Measurements from ENCODE around the gene AHNAK2.

The AHNAK2 gene

DNA sequence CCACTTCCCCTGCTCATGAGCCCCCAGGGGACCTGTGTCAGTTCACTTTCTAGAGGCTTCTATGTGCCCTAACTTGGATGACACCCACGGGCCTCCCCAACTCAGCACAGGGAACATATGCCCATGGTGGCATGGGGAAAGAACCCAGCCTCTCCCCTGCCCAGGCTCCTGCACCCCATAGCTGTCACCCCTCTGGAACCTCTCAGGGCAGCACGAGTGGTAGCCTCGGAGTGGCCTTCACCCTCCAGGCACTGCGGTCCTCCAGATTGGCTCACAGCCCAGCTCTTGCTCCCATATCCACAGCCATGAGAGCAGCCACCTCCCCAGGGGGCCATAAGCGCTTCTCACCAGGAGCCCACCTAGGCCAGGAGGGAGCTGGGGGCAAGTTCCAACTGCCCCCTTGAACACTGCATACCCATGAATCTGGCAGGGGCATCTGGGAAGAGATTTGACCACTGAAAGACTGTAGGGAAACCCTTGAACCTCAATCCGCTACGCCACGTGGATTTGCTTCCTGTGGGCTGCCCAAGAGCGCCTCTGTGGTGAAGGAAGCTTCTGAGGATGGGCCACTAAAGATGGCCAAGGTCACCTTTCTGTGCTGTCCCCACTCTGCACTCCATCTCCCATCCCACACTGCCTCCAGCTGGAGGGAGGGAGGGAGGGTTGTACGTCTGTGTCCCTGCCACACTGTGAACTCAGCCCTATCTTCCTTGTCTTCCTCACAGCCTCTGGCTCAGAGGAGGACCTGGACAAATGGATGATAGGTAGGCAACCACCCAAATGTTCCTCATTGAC is 41.6 kb downstream of the AHNAK2 start:
- DNase-seq, result no peak

DNA sequence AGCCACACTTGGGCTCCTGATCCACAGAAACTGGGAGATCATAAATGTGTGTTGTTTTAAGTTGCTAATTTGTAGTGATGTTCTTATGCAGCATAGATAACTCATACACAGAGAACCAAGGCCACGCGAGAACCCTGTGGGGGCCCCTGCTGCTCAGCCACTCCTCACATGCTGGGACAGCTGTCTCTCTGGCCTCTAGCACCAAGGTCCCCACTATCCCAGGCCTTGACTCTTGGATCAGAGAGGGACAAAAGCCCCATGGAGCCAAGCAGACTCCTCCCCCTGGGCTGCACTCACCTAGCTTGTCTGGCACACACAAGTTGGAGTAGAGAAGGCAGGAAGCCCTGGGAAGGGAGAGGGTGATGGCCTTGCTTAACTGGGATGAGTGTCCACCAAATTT is 42.2 kb downstream of the AHNAK2 start:
- no peak for DNase-seq

DNA sequence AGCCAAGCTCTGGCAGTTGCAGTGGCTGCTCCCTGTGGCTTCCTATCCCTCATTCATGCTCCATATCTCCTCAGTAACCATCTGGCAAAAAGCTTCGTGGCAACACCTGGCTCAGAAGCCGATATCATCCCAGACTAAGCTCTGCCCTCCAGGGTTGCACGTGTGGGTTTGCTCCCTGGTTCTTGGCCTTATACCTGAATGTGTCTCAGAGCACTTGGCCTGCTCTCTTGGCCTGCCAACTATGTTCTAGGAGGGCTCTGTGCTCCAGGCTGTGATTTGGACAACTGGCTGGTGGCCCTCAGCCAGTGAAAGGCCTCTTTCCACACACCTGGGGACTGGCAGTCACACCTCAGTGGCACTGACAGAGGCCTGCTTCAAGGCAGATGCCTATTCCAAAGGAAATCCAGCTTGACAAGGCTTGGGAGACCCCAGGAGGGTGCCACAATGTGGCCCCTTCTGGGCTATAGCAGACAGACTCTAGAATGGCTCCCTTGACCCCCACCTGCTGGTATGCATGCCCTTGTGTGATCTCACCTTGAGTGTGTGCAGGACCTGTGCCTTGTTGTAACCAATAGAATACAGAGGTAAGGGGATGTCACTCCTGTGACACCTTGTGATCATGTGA is 43.0 kb downstream of the AHNAK2 start:
- no peak for DNase-seq

DNA sequence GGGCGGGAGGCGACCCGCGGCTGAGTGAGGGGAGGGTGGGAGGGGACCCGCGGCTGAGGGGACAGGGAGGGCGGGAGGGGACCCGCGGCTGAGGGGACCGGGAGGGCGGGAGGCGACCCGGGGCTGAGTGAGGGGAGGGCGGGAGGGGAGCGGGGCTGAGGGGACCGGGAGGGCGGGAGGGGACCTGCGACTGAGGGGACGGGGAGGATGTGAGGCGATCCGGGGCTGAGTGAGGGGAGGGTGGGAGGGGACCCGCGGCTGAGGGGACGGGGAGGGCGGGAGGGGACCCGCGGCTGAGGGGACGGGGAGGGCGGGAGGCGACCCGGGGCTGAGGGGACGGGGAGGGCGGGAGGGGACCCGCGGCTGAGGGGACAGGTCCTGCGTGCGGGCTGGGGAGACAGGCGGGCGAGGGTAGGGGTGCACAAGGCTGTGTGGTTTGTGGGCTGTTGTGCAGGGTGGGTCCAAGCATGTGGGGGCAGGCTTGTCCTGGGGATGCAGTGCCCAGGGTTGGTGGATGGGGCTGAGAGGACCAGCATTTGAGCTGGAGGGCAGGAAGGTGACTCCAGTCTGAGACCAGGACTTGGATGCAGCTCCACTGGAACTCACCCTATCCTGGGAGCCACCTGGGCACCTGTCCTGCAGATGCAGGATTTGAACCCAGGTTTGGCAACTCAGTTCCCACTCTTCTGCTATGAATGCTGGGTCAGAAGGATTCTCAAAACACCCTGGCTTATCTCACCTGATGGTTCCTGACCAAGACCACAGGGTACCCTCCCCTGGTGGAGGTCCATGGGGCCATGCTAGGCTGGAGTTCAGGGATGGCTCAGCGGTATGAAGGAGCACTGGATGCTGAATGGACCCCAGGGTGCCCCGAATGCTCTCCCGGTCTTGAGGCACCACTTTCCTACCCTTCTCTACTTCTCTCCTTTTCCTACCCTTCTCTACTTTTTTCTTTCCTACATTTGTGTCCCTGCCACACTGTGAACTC is 44.1 kb downstream of the AHNAK2 start:
- no peak for DNase-seq

DNA sequence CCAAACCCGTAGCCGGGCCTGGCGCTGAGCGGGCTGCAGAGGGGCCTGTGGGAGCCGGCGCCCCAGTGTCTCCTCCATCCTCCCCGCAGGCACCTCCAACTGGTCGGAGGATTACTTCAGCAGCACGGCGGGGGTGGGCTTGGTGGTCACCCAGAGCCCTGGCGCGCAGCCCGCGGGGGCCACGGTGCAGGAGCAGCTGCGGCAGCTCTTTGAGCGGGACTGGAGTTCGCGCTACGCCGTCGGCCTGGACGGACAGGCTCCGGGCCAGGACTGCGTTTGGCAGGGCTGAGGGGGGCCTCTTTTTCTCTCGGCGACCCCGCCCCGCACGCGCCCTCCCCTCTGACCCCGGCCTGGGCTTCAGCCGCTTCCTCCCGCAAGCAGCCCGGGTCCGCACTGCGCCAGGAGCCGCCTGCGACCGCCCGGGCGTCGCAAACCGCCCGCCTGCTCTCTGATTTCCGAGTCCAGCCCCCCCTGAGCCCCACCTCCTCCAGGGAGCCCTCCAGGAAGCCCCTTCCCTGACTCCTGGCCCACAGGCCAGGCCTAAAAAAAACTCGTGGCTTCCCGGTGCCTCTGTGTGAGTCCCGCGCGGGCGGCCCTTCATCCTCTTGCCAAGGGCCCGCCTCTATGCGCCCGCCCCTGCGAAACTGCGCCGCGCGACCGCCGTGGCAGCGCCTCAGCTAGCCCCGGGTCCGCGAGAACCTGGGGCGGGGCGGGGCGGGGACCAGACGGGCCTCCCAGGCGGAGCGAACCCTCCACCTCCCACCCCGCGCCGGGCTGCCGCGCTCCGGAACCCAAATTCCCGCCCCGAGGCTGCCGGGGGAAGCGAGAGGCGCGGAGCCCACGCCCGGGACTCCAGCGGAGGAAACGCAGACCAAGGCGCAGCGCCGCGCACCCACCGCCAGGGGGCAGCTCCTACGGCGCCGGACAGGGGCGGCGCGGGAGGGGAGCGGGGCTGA is 45.2 kb downstream of the AHNAK2 start:
- peak; percentile 76 for DNase-seq

DNA sequence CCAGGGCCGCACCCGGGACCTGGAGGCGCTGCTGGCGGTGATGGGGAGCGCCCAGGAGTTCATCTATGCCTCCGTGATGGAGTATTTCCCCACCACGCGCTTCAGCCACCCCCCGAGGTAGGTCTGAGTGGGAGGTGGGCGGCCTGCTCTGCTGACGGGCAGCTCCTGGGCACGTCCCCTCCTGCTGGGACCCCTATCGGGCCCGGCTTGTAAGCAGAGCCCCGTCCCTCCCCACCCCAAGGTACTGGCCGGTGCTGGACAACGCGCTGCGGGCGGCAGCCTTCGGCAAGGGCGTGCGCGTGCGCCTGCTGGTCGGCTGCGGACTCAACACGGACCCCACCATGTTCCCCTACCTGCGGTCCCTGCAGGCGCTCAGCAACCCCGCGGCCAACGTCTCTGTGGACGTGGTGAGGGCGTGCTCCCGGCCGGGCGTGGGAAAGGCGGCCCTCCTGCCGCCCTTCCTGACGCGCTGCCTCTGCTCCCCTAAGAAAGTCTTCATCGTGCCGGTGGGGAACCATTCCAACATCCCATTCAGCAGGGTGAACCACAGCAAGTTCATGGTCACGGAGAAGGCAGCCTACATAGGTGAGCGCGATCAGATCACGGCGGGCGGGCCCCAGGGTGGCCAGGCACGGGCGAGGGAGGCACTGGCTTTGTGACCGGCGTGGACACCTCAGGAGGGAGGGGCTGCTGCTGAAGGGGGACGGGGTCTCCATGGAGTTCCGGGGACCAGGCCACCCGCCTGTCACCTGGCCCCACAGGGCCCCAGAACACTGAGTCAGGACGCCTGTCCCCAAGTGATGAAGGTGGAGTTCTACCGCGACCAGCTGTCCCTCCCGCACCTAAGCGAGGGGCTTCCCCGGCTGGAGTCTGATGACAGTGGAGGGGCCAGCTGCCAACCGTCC is 46.2 kb downstream of the AHNAK2 start:
- DNase-seq, result no peak

DNA sequence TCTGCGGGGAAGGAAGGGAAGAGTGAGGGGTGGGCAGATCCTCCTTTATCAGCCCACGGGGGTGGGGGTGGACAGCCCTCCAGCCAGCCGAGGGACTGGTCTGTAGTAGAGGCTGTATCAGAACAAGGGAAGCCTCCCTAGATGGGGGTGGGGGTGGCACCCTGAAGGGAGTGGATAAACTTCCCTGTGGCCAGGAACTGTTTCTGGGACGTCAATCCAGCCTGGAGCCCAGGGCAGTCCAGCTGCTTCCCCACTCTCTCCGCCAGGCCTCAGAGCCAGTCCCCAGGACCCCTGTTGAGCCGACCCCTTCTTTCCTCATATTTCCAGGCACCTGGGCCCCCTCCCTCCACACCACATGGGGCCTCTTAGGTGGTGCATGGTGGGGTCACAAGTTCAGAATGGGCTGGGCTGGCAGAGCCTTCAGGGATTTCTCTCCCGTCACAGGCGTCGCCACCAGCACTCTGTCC is 46.8 kb downstream of the AHNAK2 start:
- DNase-seq, result no peak

DNA sequence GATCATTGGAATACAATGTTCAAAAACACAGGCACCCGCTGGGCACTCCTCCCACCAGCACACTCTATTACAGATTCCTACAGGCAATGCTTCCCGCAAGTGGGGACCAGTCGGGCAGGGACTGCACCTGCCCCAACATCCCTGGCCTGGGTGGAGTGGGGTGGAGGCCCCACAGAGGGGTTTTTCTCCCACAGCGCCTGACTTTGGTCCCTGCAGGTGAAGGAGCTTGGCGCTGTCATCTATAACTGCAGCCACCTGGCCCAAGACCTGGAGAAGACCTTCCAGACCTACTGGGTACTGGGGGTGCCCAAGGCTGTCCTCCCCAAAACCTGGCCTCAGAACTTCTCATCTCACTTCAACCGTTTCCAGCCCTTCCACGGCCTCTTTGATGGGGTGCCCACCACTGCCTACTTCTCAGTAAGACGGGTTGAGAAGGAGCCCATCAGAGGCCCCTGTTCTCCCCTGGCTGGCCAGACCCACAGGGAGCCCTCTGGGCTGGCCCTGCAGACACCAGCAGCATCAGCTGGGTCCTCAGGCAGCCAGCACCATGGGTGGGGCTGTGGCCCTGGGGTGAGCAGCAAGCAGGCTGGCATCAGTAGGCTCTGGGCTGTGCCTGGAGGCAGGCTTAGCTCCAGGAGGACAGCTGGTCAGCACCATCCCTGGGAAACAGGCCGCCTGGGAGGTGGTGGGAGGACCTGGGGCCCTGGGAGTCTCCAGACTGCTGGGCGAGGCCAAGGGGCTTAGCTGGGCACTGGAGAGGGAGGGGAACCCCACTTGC is 47.5 kb downstream of the AHNAK2 start:
- no peak for DNase-seq

DNA sequence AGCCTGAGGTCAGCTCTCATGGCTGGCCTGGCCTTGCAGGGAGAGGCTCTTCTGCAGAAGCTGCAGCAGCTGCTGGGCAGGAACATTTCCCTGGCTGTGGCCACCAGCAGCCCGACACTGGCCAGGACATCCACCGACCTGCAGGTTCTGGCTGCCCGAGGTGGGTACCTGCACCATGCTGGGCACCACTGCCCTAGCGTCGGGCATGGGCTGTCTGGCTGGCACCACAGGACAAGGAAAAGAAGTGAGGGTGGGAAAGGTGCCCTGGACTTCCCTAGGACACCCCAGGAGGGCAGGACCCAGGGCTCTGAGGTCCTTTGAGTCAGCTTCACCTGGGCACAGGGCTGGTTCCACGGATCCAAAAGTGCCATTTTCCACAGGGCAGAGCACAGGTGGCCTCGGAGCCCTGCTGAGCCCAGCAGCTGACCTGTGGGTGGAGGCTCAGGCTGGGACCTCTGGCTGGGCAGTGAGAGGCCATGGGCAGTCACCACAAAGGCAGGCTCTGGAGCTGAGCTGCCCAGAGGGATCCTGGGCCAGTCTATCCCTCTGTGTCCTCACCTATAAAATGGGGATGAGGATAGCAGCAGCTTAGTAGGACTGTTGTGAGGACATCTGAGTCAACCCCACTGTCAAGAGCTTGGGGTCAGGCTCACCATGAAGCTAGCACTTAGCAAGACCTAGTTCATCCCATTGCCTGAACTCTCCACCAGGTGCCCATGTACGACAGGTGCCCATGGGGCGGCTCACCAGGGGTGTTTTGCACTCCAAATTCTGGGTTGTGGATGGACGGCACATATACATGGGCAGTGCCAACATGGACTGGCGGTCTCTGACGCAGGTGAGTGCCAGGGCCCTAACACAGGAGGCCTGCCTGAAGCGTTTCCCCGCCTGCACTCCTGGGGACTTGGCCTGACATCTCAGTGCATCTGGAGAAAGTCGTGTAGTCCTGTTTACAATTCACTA is 48.6 kb downstream of the AHNAK2 start:
- DNase-seq, result no peak

DNA sequence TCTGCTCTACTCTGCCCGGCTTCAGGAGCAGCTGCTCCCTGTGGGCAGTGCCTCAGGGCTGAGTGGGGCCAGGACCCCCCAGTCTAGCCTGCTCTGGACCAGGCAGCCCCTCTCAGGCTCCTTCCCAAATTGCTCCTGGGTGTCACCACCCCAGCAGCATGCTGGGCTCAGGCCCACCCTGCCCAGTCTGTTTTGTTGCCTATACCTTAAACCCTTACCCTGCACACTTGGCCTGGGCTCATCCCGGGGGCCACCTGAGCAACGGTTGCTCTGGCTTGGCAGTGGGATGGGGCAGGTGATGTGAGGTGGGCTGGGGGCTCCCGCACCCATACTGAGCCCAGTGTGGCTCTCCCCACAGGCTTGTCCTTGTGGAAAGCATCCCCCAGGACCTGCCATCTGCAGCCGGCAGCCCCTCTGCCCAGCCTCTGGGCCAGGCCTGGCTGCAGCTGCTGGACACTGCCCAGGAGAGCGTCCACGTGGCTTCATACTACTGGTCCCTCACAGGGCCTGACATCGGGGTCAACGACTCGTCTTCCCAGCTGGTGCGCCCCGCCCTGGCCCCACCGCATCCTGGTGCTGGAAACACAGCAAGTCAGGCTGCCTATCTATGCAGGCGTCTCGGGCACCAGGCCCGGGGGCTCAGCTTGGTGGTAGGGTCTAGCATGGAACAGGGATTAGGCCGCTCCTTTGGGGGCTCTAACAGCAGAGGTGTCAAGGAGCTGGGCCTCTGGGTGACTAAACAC is 49.6 kb downstream of the AHNAK2 start:
- no peak for DNase-seq

DNA sequence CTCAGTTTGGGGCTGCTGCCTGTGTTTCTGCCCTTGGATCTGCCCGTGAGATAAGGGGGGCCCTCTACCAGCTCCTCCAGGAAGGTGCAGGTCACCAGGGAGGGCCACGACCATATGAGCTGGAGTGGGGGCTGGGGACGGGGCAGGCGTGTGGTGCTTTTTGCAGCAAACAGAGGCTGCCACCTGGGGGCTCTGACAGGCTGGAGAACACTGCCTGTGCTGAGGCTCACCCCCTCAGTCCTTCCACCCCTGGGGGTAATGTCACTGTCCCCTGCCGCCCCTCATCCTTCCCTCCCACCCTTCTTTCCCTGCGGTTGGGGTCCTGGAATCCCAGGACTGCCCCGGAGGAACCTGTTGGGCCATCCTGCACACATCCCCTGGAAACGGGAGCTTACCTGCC is 50.3 kb downstream of the AHNAK2 start:
- DNase-seq, result no peak

DNA sequence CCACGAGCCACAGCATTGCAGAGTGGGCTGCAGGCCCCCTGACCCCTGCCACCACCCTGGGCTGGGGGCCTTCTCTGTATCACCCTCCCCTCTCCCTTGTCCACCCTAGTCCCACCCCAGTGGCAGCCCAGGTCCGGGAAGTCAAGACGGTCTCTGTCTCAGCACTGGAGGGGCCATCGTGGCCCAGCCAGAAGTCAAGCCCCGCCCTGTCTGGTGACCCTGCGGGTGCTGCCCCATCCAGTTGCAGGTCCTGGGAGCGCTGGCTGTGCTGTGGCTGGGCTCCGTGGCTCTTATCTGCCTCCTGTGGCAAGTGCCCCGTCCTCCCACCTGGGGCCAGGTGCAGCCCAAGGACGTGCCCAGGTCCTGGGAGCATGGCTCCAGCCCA is 50.8 kb downstream of the AHNAK2 start:
- no peak for DNase-seq

DNA sequence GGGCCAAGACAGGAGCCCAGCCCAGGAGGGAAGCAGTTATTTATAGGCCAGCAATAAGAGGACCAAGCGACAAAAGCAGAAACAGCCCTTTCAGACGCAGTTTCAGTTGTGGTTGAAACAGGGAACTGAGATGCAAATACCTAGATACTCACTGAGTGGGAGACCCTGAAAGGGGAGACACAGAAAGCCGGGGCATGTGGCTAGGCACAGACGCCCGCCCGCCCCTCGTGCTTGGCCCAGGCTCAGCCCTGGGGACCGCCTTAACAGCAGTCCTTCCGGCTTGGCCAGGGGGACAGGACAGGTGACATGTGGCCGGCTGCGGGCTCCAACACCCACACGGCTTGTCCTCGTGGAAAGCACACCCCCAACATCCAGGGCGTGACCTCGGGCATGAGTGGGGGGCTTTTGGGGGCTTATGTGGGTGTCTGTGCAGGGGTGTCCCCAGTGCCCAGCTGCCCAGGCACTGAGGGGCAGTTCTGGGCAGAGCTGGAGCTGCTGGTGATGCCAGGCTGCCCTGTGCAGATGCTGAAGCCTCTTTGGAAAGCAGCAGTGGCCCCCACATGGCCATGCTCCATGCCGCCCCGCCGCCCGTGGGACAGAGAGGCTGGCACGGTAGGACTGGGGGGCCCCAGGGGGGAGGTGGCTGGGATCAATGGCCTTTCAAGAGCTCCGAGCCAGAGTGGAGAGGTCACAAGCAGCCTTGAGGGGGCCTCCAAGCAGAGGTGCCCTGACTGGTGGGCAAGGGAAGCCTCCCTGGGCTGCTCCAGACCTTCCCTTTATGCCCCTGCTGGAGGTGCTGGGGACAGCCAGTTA is 51.3 kb downstream of the AHNAK2 start:
- no peak for DNase-seq

DNA sequence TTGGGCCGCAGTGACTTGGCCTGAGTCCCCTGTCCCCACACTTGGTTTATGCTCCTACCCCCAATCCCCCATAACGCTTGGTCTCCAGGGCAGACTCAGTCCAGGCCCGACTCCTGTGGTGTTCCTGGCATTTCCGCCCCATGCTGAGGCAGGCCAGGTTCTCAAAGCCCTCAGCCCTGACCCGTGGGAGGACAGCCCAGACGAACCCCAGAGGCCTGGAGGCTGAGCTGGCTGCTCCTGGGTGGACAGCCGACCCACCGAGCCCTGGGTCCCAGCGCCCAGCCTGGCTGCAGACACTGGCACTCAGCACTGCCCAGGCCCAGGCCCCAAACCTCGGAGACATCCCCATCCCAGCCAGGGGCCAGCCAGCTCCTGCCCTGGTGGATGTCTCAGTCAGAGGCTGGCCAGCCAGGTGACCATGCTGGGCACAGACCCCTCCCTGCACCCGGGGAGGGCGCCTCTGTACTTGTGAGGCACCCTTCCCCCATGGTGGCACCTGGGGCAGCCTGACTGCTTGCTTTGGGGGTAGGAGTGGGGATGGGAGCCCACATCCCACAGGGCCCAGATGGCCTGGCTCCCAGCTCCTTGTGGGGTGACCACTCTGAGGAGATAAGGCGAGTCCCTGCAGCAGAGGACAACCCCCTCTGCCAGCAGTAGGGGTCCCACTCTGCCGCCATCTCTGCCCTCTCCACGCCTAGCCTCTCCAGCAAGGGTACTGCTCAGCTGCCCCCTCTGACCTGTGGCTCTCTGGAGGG is 52.1 kb downstream of the AHNAK2 start:
- no peak for DNase-seq

DNA sequence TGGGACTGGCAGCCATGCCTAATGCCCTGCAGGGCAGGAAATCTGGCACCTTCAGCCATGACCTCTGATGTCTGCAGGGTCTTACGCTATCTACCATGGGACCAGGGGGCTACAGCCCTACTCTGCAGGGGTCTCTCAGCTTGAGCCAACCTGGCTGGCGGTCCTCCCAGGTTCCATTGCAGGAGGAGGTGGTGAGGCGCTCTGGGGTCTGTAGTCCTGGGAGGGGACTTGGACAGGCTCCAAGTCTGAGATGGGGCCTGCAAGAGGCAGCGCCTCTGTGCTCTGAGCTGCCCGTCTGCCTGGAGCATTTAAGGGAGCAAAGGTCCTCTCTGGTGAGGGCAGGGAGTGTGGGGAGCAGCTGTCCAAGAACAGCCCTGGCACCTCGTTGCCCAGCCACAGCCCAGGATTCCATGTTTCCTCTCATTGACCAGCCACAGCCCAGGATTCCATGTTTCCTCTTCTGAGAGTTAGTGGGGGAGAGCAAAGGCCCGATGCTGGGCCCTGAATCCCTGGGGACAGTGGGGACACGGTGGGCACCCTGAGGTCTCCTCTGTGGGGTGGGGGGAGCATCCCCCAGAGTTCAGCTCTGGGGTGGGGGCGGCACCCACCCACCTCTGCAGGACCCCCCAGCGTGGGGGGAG is 52.8 kb downstream of the AHNAK2 start:
- no peak for DNase-seq

Data from HCEC 1CT (cell line).